ENCODE measurements around the gene EML3. TPM values are rescaled to one million over a fixed set of nuclear protein-coding genes. Genes with fewer than 3 reads are reported as not detected.

Gene EML3
- total and polyA plus RNA-seq, 2 of the 13 experiments (the other 11 are each of a cell fraction or from before 2014, with no cell fraction given): 10.6 to 12.3 TPM

DNA sequence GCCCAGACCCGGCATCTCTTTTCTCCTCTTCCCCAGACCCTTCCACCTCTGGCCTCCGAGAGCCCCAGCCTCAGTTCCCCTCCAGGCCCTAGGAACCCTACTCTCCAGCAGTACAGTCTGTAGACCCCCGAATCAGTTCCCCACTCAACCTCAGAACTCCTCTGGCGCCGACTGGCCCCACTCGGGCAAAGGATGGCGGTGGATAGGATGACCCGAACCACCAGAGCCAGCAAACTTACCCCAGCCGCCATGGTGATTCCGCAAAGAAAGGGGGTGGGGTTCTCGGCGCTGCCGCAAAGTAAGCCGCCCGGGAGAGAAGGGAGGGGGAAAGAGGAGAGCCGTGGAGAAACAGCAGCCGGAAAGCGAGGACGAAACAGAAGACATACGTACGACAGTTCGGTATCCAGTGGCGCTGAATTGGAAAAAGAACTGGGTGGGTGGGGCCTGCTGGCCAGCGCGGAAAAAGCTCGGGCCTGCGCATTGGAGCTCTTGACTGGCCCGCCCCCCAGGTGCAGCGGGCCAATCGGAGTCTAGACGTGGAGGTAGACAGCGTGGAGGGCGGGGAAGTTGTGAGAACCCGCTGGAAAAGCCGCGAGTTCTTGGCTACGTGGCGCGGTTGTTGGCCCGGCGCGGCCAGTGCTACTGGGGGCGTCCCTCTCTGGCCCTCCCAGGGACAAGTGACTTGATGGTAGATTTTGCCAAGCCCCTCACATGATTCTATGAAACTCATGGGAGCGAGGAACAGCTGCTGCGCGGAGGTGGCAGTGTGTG, 38.8 kb downstream of the EML3 start, which contains the start of gene EEF1G (continued):
- TF ChIP-seq, protein P1, sequence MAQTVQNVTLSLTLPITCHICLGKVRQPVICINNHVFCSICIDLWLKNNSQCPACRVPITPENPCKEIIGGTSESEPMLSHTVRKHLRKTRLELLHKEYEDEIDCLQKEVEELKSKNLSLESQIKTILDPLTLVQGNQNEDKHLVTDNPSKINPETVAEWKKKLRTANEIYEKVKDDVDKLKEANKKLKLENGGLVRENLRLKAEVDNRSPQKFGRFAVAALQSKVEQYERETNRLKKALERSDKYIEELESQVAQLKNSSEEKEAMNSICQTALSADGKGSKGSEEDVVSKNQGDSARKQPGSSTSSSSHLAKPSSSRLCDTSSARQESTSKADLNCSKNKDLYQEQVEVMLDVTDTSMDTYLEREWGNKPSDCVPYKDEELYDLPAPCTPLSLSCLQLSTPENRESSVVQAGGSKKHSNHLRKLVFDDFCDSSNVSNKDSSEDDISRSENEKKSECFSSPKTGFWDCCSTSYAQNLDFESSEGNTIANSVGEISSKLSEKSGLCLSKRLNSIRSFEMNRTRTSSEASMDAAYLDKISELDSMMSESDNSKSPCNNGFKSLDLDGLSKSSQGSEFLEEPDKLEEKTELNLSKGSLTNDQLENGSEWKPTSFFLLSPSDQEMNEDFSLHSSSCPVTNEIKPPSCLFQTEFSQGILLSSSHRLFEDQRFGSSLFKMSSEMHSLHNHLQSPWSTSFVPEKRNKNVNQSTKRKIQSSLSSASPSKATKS (CRISPR knock-in tag; IDR thresholded peaks at IDR 0.05): no peak
- TF ChIP-seq ZNF644 (CRISPR knock-in tag; IDR thresholded peaks at IDR 0.05; ENCODE audit: low read depth) (no peak), PRPF4 (IDR thresholded peaks at IDR 0.05; ENCODE audit: low read depth, low read length, poor library complexity, severe bottlenecking) (no peak), PHF21A (CRISPR knock-in tag; IDR thresholded peaks at IDR 0.05) (peak; percentile 24; the same call in 1 of the 2 replicates), MIXL1 (CRISPR knock-in tag; IDR thresholded peaks at IDR 0.05) (no peak), ZNF234 (CRISPR knock-in tag; conservative IDR thresholded peaks at IDR 0.05) (0 out of 2 replicates have a peak, but pooled peaks have one; percentile 61), SATB2 (CRISPR knock-in tag; IDR thresholded peaks at IDR 0.05) (no peak), ZBTB1 (CRISPR knock-in tag; IDR thresholded peaks at IDR 0.05; ENCODE audit: borderline replicate concordance) (no peak), KMT2B (CRISPR knock-in tag; IDR thresholded peaks at IDR 0.05) (peak; percentile 60; the same call in 1 of the 2 replicates), ZNF274 (CRISPR knock-in tag; IDR thresholded peaks at IDR 0.05) (0 out of 2 replicates have a peak, but pooled peaks have one; percentile 49), ATM (IDR thresholded peaks at IDR 0.05; ENCODE audit: borderline replicate concordance) (no peak), ZNF816 (CRISPR knock-in tag; IDR thresholded peaks at IDR 0.05; ENCODE audit: borderline replicate concordance) (no peak), SRY (CRISPR knock-in tag; IDR thresholded peaks at IDR 0.05) (0 out of 2 replicates have a peak, but pooled peaks have one; percentile 17), TBX3 (IDR thresholded peaks at IDR 0.05; ENCODE audit: borderline replicate concordance) (no peak), THAP11 (CRISPR knock-in tag; IDR thresholded peaks at IDR 0.05) (peak; percentile 86), TAF1 (CRISPR knock-in tag; IDR thresholded peaks at IDR 0.05) (peak; percentile 98), TAF15 (IDR thresholded peaks at IDR 0.05; ENCODE audit: low read depth, low read length, poor library complexity, severe bottlenecking) (peak; percentile 19), ZNF619 (CRISPR knock-in tag; IDR thresholded peaks at IDR 0.05) (0 out of 2 replicates have a peak, but pooled peaks have one; percentile 47), ZZZ3 (CRISPR knock-in tag; IDR thresholded peaks at IDR 0.05; ENCODE audit: borderline replicate concordance) (peak; percentile 81; the same call in 1 of the 2 replicates), CREB1 (IDR thresholded peaks at IDR 0.05) (peak; percentile 48; the same call in 1 of the 2 replicates), CREB1 (CRISPR knock-in tag; IDR thresholded peaks at IDR 0.05) (peak; percentile 62), ZNF33A (CRISPR knock-in tag; IDR thresholded peaks at IDR 0.05; ENCODE audit: borderline replicate concordance) (no peak)
- TF ChIP-seq, protein P2, sequence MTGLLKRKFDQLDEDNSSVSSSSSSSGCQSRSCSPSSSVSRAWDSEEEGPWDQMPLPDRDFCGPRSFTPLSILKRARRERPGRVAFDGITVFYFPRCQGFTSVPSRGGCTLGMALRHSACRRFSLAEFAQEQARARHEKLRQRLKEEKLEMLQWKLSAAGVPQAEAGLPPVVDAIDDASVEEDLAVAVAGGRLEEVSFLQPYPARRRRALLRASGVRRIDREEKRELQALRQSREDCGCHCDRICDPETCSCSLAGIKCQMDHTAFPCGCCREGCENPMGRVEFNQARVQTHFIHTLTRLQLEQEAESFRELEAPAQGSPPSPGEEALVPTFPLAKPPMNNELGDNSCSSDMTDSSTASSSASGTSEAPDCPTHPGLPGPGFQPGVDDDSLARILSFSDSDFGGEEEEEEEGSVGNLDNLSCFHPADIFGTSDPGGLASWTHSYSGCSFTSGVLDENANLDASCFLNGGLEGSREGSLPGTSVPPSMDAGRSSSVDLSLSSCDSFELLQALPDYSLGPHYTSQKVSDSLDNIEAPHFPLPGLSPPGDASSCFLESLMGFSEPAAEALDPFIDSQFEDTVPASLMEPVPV (CRISPR knock-in tag; IDR thresholded peaks at IDR 0.05): peak; percentile 34; the same call in 1 of the 2 replicates
- TF ChIP-seq, protein P3, sequence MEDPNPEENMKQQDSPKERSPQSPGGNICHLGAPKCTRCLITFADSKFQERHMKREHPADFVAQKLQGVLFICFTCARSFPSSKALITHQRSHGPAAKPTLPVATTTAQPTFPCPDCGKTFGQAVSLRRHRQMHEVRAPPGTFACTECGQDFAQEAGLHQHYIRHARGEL (CRISPR knock-in tag; IDR thresholded peaks at IDR 0.05): no peak
- TF ChIP-seq, protein P4, sequence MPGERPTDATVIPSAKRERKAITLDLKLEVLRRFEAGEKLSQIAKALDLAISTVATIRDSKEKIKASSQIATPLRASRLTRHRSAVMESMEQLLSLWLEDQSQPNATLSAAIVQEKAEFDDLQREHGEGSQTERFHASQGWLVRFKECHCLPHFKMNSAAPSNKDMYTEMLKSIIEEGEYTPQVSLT (CRISPR knock-in tag; IDR thresholded peaks at IDR 0.05; ENCODE audit: borderline replicate concordance, low read depth): no peak
- TF ChIP-seq, protein P5, sequence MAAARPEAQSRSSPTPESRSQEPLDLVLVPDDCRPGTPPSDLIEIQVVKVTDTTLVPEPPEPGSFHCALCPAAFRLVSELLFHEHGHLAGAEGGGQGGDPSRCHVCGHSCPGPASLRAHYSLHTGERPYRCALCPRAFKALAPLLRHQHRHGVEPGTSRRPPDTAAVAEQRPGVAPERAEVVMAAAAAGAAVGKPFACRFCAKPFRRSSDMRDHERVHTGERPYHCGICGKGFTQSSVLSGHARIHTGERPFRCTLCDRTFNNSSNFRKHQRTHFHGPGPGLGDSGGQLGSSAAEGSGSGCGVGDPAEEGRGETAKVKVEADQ (CRISPR knock-in tag; IDR thresholded peaks at IDR 0.05; ENCODE audit: borderline replicate concordance): no peak

All from HepG2 (cell line).